ENCODE measurements around the gene CNOT2.

CNOT2 gene

GRCh38 chr12:70319605-70320004 is 76.4 kb downstream of the CNOT2 start:
- TF ChIP-seq POU6F1 (CRISPR knock-in tag; IDR thresholded peaks at IDR 0.05; ENCODE audit: borderline replicate concordance, low read depth) (no peak), ARNTL (CRISPR knock-in tag; IDR thresholded peaks at IDR 0.05; ENCODE audit: borderline replicate concordance, low read depth) (no peak), ZNF8 (CRISPR knock-in tag; IDR thresholded peaks at IDR 0.05) (no peak), ISL1 (CRISPR knock-in tag; IDR thresholded peaks at IDR 0.05) (no peak), BACH2 (CRISPR knock-in tag; IDR thresholded peaks at IDR 0.05; ENCODE audit: borderline replicate concordance) (no peak), CSRNP3 (CRISPR knock-in tag; IDR thresholded peaks at IDR 0.05) (no peak), OSR1 (CRISPR knock-in tag; IDR thresholded peaks at IDR 0.05) (no peak), ZNF70 (CRISPR knock-in tag; IDR thresholded peaks at IDR 0.05) (no peak), RARB (CRISPR knock-in tag; IDR thresholded peaks at IDR 0.05) (no peak), ESRRG (CRISPR knock-in tag; IDR thresholded peaks at IDR 0.05) (no peak), ZNF565 (CRISPR knock-in tag; conservative IDR thresholded peaks at IDR 0.05; ENCODE audit: low read depth) (no peak), PATZ1 (CRISPR knock-in tag; IDR thresholded peaks at IDR 0.05; ENCODE audit: borderline replicate concordance) (no peak)
- ATAC-seq: no peak

GRCh38 chr12:70321191-70321590 is 78.0 kb downstream of the CNOT2 start:
- TF ChIP-seq ZFP30 (CRISPR knock-in tag; IDR thresholded peaks at IDR 0.05): no peak
- TF ChIP-seq ARNTL (CRISPR knock-in tag; IDR thresholded peaks at IDR 0.05; ENCODE audit: borderline replicate concordance, low read depth): no peak
- TF ChIP-seq ZNF70 (CRISPR knock-in tag; IDR thresholded peaks at IDR 0.05): no peak
- TF ChIP-seq CREB5 (CRISPR knock-in tag; IDR thresholded peaks at IDR 0.05; ENCODE audit: low read depth): no peak
- no peak for TF ChIP-seq PATZ1 (CRISPR knock-in tag; IDR thresholded peaks at IDR 0.05; ENCODE audit: borderline replicate concordance)
- no peak for TF ChIP-seq ZFP3 (CRISPR knock-in tag; IDR thresholded peaks at IDR 0.05)

GRCh38 chr12:70327541-70327940 is 84.3 kb downstream of the CNOT2 start:
- no peak for ATAC-seq
- TF ChIP-seq ESRRG (CRISPR knock-in tag; IDR thresholded peaks at IDR 0.05): no peak
- no peak for TF ChIP-seq ZNF8 (CRISPR knock-in tag; IDR thresholded peaks at IDR 0.05)
- TF ChIP-seq TCF4 (CRISPR knock-in tag; IDR thresholded peaks at IDR 0.05; ENCODE audit: borderline replicate concordance): no peak
- TF ChIP-seq RARB (CRISPR knock-in tag; IDR thresholded peaks at IDR 0.05): no peak
- TF ChIP-seq ZFP30 (CRISPR knock-in tag; IDR thresholded peaks at IDR 0.05): no peak
- no peak for TF ChIP-seq ZC3H10 (CRISPR knock-in tag; IDR thresholded peaks at IDR 0.05)
- TF ChIP-seq CREB5 (CRISPR knock-in tag; IDR thresholded peaks at IDR 0.05; ENCODE audit: low read depth): no peak

More at GRCh38 chr12:70321191-70321590, 78.0 kb downstream of the CNOT2 start:
- ATAC-seq: no peak

GRCh38 chr12:70329728-70330127 is 86.5 kb downstream of the CNOT2 start:
- no peak for TF ChIP-seq TOX (CRISPR knock-in tag; IDR thresholded peaks at IDR 0.05; ENCODE audit: borderline replicate concordance)
- no peak for TF ChIP-seq POU6F1 (CRISPR knock-in tag; IDR thresholded peaks at IDR 0.05; ENCODE audit: borderline replicate concordance, low read depth)
- no peak for ATAC-seq

All from SK-N-SH treated with all-trans-retinoic acid at 6 μM for 48 hours (cell line).